ENCODE data around the gene FOXL1.

FOXL1 gene

DNA sequence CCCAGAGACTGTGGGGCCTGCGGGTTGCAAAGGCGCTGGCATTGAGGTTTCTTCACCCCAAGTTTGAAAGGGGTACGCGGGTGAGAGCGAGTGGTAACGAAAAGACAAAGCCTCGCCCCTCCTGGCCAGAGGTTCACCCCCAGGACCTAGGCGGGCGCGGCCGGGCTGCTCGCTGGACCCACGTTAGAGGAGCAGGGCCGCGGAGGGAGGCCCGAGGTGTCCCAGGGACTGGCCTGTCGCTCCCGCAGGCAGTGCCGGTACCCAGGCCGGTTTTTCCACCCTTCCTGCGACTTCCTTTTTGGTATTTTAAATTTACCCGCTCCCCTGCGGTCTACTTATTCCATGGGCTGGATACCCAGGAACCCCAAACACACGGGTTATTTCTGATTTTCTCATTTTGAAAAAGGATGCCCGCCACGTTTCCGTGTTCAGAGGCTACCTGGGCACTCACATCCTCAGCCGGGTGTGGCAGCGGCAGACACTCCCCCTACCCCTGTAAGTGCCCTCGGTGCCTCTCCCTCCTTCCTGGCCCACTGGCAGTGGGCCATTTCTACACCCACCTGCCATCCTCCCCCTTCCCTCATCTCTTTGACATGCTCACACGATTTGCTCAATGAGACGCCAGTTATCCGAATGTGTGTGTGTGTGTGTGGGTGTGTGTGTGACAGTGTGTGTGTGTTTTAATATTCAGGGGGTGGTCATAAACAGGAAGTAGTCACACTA is 1.6 kb upstream of the FOXL1 start:
- Histone ChIP-seq H3K27me3 (ENCODE audit: control insufficient read depth, insufficient read depth, low read length) (peaks cover 100% of the 10 kb centered on the region), H3K27ac (ENCODE audit: low read depth, low read length) (no peak overlapping the region), H3K4me1 (ENCODE audit: control insufficient read depth, insufficient read depth, low read length) (peaks cover 45% of the 10 kb centered on the region), H3K9ac (ENCODE audit: low read depth, low read length) (no peak overlapping the region), H3K4me3 (ENCODE audit: low read depth, low read length) (peak overlapping the region; percentile 63), H3K9me3 (ENCODE audit: control insufficient read depth, insufficient read depth, low read length) (no peaks in the 10 kb centered on the region), H3K36me3 (ENCODE audit: control insufficient read depth, insufficient read depth, low read length) (no peaks in the 10 kb centered on the region)

DNA sequence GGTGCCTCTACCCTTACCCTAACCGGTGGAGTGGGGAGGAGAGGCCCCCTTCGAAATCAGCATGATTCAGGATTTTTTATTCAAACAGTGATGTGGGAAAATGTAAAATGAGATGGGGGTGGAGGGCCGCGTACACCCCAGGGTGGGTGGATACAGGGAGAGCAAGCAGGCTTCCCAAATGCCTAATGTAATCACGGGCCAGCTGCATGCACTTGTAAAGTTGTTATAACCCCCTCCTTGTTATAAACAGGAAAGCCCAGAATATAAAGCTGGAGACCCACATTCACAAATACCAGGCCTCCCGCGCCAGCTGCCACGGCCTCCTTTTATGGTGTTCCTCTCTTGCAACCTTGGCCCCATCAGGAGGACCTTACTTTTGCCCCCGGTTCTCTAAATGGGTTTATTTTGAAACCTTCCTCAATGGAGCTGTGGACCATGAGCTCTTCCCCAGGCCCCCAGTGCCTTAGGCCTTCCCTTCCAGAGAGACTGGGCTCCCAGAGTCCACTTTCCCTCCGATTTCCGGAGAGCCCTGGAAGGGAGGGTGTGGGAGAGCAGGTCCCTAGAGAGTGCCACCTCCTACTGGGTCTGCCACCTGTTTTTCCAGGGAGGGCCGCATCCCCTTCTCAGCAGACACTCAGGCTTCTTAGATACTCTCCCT is 906 bp upstream of the FOXL1 start:
- Histone ChIP-seq H3K4me3 (ENCODE audit: low read depth, low read length) (peak overlapping the region; percentile 63), H3K4me1 (ENCODE audit: control insufficient read depth, insufficient read depth, low read length) (peaks cover 44% of the 10 kb centered on the region), H3K27ac (ENCODE audit: low read depth, low read length) (no peak overlapping the region), H3K36me3 (ENCODE audit: control insufficient read depth, insufficient read depth, low read length) (no peaks in the 10 kb centered on the region), H3K27me3 (ENCODE audit: control insufficient read depth, insufficient read depth, low read length) (peaks cover 100% of the 10 kb centered on the region), H3K9ac (ENCODE audit: low read depth, low read length) (no peak overlapping the region), H3K9me3 (ENCODE audit: control insufficient read depth, insufficient read depth, low read length) (no peaks in the 10 kb centered on the region)

DNA sequence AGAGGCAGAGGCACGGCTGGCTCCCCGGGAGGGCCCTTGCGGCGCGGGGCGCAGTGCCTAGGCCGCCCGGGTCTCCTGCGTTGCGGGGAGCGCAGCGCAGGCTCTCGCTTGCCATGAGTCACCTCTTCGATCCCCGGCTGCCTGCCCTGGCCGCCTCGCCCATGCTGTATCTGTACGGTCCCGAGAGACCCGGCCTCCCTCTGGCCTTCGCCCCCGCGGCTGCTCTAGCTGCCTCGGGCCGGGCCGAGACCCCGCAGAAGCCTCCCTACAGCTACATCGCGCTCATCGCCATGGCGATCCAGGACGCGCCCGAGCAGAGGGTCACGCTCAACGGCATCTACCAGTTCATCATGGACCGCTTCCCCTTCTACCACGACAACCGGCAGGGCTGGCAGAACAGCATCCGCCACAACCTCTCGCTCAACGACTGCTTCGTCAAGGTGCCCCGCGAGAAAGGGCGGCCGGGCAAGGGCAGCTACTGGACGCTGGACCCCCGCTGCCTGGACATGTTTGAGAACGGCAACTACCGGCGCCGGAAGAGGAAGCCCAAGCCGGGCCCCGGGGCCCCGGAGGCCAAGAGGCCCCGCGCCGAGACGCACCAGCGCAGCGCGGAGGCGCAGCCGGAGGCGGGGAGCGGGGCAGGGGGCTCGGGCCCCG is 390 bp downstream of the FOXL1 start:
- H3K4me3 ChIP-seq (ENCODE audit: low read depth, low read length): peak overlapping the region; percentile 54
- peaks cover 31% of the 10 kb centered on the region for H3K4me1 ChIP-seq (ENCODE audit: control insufficient read depth, insufficient read depth, low read length)
- H3K36me3 ChIP-seq (ENCODE audit: control insufficient read depth, insufficient read depth, low read length): no peaks in the 10 kb centered on the region
- H3K27ac ChIP-seq (ENCODE audit: low read depth, low read length): no peak overlapping the region
- H3K9me3 ChIP-seq (ENCODE audit: control insufficient read depth, insufficient read depth, low read length): no peaks in the 10 kb centered on the region
- peaks cover 99% of the 10 kb centered on the region for H3K27me3 ChIP-seq (ENCODE audit: control insufficient read depth, insufficient read depth, low read length)
- H3K9ac ChIP-seq (ENCODE audit: low read depth, low read length): no peak overlapping the region

DNA sequence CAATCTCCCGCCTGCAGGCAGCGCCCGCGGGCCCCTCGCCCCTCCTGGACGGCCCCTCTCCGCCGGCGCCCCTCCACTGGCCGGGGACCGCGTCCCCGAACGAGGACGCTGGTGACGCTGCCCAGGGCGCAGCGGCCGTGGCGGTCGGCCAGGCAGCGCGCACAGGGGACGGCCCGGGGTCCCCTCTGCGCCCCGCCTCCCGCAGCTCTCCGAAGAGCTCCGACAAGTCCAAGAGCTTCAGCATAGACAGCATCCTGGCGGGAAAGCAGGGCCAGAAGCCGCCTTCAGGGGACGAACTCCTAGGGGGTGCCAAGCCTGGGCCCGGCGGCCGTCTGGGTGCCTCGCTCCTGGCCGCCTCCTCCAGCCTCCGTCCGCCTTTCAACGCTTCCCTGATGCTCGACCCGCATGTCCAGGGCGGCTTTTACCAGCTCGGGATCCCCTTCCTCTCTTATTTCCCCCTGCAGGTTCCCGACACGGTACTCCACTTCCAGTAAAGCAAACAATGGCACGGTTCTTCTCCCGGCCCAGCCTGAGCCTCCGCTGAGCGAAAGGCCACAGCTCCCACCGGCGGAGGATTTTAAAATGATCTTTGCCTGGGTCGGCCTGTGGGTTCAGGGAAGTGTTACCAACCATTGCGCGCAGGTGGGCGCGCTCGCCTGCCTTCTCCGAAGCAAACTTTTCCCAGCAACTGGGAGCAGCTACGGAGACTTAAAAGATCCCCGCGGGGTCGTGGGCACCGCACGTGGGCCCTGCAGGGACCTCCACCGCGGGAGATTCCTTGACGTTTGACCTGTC is 1.1 kb downstream of the FOXL1 start:
- Histone ChIP-seq H3K9ac (ENCODE audit: low read depth, low read length) (no peak overlapping the region), H3K27me3 (ENCODE audit: control insufficient read depth, insufficient read depth, low read length) (peaks cover 94% of the 10 kb centered on the region), H3K4me1 (ENCODE audit: control insufficient read depth, insufficient read depth, low read length) (peaks cover 30% of the 10 kb centered on the region), H3K4me3 (ENCODE audit: low read depth, low read length) (peak overlapping the region; percentile 54), H3K9me3 (ENCODE audit: control insufficient read depth, insufficient read depth, low read length) (no peaks in the 10 kb centered on the region), H3K36me3 (ENCODE audit: control insufficient read depth, insufficient read depth, low read length) (no peaks in the 10 kb centered on the region), H3K27ac (ENCODE audit: low read depth, low read length) (no peak overlapping the region)

DNA sequence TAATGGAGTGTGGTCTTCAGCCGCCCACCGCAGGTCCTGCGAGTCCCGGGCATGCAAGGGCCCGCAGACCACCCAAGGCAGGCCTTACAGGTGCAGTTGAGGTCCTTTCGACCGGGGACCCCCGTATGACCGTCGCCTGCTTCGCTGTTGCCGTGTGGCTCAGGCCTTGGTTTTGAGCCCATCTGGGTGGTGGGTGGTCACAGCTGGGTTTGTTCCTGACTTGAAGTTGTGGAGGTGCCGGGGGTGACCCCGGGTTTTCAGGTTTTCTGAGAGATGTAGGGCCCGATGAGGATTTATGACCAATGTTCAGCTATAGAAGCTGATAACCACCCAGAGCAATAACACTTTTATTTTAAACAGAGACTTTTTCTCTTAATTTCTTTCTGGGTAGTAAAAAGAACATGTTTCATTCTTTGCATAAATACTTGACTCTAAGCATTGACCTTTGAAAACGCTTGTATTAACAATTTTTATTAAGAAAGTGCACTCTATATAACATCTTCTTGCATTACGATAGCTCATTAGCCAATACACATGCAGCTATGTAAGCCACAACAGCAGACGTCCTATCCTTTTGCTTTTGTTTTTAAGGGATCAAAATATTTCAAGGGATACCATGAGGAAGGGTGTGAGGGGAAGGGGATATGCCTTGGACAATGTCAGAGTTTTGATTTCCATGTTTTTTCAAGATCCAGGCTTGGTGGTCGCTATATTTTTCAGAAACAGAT is 1.9 kb downstream of the FOXL1 start:
- peak overlapping the region; percentile 54; the same call in 1 of the 2 replicates for H3K4me3 ChIP-seq (ENCODE audit: low read depth, low read length)

DNA sequence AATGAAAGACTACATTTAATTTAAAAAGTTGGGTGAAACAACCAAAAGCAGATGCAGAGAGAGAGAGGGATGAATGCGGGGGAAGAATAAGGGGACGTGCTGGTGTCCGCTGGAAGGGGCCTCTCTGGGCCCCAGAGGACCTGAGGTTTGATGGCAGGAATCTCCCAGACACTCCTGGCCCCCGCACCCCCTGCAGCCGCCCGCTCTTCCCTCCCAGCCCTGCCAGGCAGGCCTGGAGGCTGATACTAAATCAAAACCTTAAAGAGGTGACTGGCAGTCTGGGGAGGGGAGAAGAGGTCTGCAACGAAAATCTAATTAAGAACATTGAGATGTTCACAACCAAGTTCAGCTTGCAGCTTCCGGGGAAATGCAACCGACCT is 2.4 kb downstream of the FOXL1 start:
- no peak overlapping the region for H3K9ac ChIP-seq (ENCODE audit: low read depth, low read length)
- H3K4me1 ChIP-seq (ENCODE audit: control insufficient read depth, insufficient read depth, low read length): peaks cover 23% of the 10 kb centered on the region
- H3K27me3 ChIP-seq (ENCODE audit: control insufficient read depth, insufficient read depth, low read length): peaks cover 85% of the 10 kb centered on the region
- no peak overlapping the region for H3K27ac ChIP-seq (ENCODE audit: low read depth, low read length)
- H3K4me3 ChIP-seq (ENCODE audit: low read depth, low read length): no peak overlapping the region
- no peaks in the 10 kb centered on the region for H3K9me3 ChIP-seq (ENCODE audit: control insufficient read depth, insufficient read depth, low read length)
- H3K36me3 ChIP-seq (ENCODE audit: control insufficient read depth, insufficient read depth, low read length): no peaks in the 10 kb centered on the region

More for the DNA sequence above, 1.9 kb downstream of the FOXL1 start:
- no peak overlapping the region for H3K9ac ChIP-seq (ENCODE audit: low read depth, low read length)
- no peak overlapping the region for H3K27ac ChIP-seq (ENCODE audit: low read depth, low read length)
- H3K27me3 ChIP-seq (ENCODE audit: control insufficient read depth, insufficient read depth, low read length): peaks cover 90% of the 10 kb centered on the region
- H3K36me3 ChIP-seq (ENCODE audit: control insufficient read depth, insufficient read depth, low read length): no peaks in the 10 kb centered on the region
- peaks cover 27% of the 10 kb centered on the region for H3K4me1 ChIP-seq (ENCODE audit: control insufficient read depth, insufficient read depth, low read length)
- H3K9me3 ChIP-seq (ENCODE audit: control insufficient read depth, insufficient read depth, low read length): no peaks in the 10 kb centered on the region

DNA sequence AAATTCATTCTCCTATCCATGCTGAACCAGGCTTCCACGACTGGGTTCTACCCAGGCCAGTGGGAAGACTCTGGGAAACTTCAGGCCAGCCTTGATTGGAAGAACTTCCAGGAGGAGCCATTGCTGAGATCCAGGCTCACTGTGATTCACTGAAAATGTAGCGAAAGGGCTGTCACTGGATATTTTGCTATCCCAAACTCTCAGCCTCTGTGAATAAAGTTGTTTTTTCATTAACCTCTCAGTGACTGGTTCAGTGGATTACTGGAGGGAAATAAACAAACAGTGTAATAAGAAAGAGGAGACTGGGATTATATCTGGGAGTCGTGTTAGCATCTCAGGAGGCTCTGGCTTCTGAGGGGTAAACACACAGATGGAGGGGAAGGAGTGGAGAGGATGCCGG is 3.1 kb downstream of the FOXL1 start:
- Histone ChIP-seq H3K4me3 (ENCODE audit: low read depth, low read length) (no peak overlapping the region), H3K27me3 (ENCODE audit: control insufficient read depth, insufficient read depth, low read length) (peaks cover 78% of the 10 kb centered on the region), H3K9me3 (ENCODE audit: control insufficient read depth, insufficient read depth, low read length) (no peaks in the 10 kb centered on the region), H3K36me3 (ENCODE audit: control insufficient read depth, insufficient read depth, low read length) (no peaks in the 10 kb centered on the region), H3K4me1 (ENCODE audit: control insufficient read depth, insufficient read depth, low read length) (peaks cover 23% of the 10 kb centered on the region), H3K9ac (ENCODE audit: low read depth, low read length) (no peak overlapping the region), H3K27ac (ENCODE audit: low read depth, low read length) (no peak overlapping the region)

DNA sequence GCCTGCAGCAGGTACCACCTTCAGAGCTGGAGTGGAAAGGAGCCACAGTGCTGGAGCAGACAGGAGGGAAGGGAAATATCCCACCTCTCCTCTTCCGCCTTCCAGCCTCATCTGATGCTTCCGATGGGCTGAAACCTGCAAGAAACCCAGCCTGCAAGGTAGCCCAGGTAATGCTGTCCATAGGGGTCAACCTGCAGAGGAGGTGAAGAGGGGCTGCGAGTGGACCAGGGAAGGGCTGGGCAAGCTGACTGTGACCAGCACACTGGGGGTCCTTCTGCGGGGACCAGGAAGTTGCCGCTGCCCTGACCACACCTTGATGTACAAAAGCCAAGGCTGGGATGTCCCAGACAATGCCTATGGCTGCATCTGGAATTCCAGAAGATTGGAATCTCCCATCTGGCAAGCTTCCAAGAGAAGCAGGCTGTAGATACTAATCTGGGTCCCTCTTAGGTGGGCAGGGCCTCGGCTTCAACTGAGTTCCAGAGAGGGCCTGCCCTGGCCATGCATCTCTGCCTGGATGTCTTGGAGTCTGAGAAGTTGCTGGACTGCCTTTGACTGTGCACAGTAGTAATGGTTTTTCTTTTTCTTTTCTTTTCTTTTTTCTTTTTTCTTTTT is 5.8 kb downstream of the FOXL1 start:
- Histone ChIP-seq H3K4me1 (ENCODE audit: control insufficient read depth, insufficient read depth, low read length) (peaks cover 7% of the 10 kb centered on the region; the same call in 1 of the 2 replicates), H3K36me3 (ENCODE audit: control insufficient read depth, insufficient read depth, low read length) (no peaks in the 10 kb centered on the region), H3K27me3 (ENCODE audit: control insufficient read depth, insufficient read depth, low read length) (peaks cover 51% of the 10 kb centered on the region), H3K4me3 (ENCODE audit: low read depth, low read length) (no peak overlapping the region), H3K9ac (ENCODE audit: low read depth, low read length) (no peak overlapping the region), H3K9me3 (ENCODE audit: control insufficient read depth, insufficient read depth, low read length) (no peaks in the 10 kb centered on the region), H3K27ac (ENCODE audit: low read depth, low read length) (no peak overlapping the region)

DNA sequence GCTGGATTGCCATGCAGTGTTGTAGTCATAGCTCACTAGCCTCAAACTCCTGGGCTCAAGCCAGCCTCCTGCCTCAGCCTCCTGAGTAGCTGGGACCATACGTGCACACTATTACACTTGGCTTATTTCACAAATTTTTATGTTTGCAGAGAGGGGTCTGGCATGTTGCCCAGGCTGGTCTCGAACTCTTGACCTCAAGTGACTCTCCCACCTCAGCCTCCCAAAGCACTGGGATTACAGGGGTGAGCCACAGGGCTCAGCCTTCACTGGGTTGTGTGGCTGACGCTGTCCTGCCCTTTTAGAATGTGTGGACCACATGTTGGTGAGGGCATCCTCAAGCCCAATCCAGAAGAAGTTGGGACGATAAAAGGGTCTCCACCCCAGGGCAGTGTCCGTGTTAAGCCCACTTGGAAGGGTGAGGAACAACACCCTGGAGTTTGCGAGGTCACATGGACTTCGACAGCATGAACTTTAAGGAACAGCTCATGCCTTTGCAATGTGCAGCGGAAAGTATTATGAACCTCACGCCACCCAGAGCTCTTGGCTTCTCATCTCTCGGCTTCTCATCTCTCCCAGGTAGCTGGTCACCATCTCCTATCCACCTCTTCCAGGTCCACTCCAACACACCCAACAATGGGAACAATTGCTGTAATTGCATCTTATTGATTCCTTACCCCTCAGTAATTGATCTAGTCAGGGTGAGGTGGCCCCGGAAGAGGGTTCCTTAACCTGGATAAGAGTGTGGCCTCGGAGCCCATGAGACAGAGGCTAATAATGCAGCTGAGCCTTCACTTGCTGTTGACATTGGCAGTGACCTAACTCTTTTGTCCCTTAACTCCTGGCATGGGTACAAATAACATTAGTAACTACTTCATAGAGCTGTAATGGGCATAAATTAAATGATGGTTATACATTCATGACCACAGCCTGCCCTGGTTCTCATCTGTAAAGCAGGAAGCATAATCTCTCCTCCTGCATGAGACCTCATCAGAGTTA is 6.7 kb downstream of the FOXL1 start:
- Histone ChIP-seq H3K4me1 (ENCODE audit: control insufficient read depth, insufficient read depth, low read length) (peaks cover 2% of the 10 kb centered on the region; the same call in 1 of the 2 replicates), H3K36me3 (ENCODE audit: control insufficient read depth, insufficient read depth, low read length) (no peaks in the 10 kb centered on the region), H3K9me3 (ENCODE audit: control insufficient read depth, insufficient read depth, low read length) (no peaks in the 10 kb centered on the region), H3K9ac (ENCODE audit: low read depth, low read length) (no peak overlapping the region), H3K4me3 (ENCODE audit: low read depth, low read length) (no peak overlapping the region), H3K27me3 (ENCODE audit: control insufficient read depth, insufficient read depth, low read length) (peaks cover 42% of the 10 kb centered on the region), H3K27ac (ENCODE audit: low read depth, low read length) (no peak overlapping the region)
